Left lung (tissue), 10 donors: ENCODE results near the gene SETMAR. TPM values are rescaled to one million over a fixed set of nuclear protein-coding genes. Genes with fewer than 3 reads are reported as not detected.

Source experiments
- ATAC-seq: fragments of 200-7000 bp; cut with Tn5 transposase; one replicate; pipeline ENCODE4 v1.9.1; 2020; ENCODE audit warnings: moderate library complexity
- DNase-seq, 4 donors: peaks; one replicate each; pipeline ENCODE4 v3.0.0-alpha.2; 2013 to 2020
- H3K27ac ChIP-seq, 2 donors: fragments of 200-600 bp; sonication (generic) in 1 of 2; one replicate each; pipeline versions ENCODE4 v1.5.0 to v1.8.0; 2020 to 2021
- H3K27me3 ChIP-seq, 2 donors: fragments of 200-600 bp; sonication (generic) in 1 of 2; one replicate each; pipeline versions ENCODE4 v1.5.0 to v1.8.0; 2020 to 2021
- H3K36me3 ChIP-seq, 2 donors: fragments of 200-600 bp; sonication (generic) in 1 of 2; one replicate each; pipeline versions ENCODE4 v1.5.0 to v1.8.0; 2020 to 2021
- H3K4me1 ChIP-seq, 2 donors: fragments of 200-600 bp; one replicate each; pipeline ENCODE4 v1.8.0; 2021
- H3K4me3 ChIP-seq, 2 donors: fragments of 200-600 bp; sonication (generic) in 1 of 2; one replicate each; pipeline versions ENCODE4 v1.5.0 to v1.8.0; 2020 to 2021; ENCODE audit warnings: mild to moderate bottlenecking in 1 of 2
- H3K9me3 ChIP-seq, 2 donors: fragments of 200-600 bp; sonication (generic) in 1 of 2; one replicate each; pipeline versions ENCODE4 v1.5.0 to v1.8.0; 2020 to 2021
- intact Hi-C, 2 donors: fragments of 100-400 bp; cut with DNase I; formaldehyde crosslinking; loops; one replicate each; pipeline versions ENCODE4 v1.11.2 to v1.14.2; 2022
- polyA plus RNA-seq, 6 donors: library from polyadenylated mRNA; unstranded; fragments of 120-200 nt; gene quantifications; one replicate each; pipeline ENCODE4 v1.2.1, GENCODE V29; 2013; ENCODE audit not compliant: insufficient read length in 6 of 6
- total RNA-seq, 2 donors: library from RNA; stranded (reverse); fragmentation: NEBNext Ultra II Directional; extraction: Animal tissue kit (Norgen Biotek cat#: 25700); gene quantifications; one replicate each; pipeline ENCODE4 v1.2.1, GENCODE V29; 2021
- TF ChIP-seq, protein P1 (sequence below), 2 donors: fragments of 200-600 bp; sonication (generic) in 1 of 2; IDR thresholded peaks; one replicate each; pipeline versions ENCODE4 v1.5.0 to v1.8.0; 2021; ENCODE audit warnings: antibody characterized with exemption in 2 of 2
- donor health status: DM: no; HTN: yes; CAD: no.
- donor health status: DM: no; HTN: no; CAD: no.

SETMAR gene
- total and polyA plus RNA-seq, 8 donors: 12.8 to 42.5 (median 37.4) TPM

DNA sequence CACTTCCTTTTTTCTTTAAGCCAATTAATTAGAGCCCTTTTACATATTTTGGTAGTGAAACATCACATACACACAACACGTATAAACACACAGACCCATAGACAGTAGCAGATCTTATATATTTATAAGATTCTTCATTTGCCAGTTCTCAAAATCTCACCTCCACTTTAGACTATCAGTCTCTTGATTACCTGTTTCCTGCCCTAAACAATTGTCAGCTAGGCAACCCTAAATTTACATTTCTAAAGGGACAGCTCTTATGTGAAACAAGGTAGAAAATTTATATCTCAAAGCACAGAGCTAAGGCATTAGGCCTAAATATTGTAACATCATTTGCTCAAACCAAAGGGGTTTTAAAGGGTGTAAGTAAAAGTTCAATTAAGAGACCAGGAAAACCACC is 28.9 kb downstream of the SETMAR start:
- Histone ChIP-seq H3K36me3 (no peaks in the 10 kb centered on the region), H3K9me3 (peaks cover 0 to 20% of the 10 kb centered on the region in 2 donors), H3K27ac (no peak overlapping the region), H3K4me1 (no peaks in the 10 kb centered on the region), H3K27me3 (no peaks in the 10 kb centered on the region), H3K4me3 (no peak overlapping the region)
- ATAC-seq (no peak), DNase-seq (no peak)
- TF ChIP-seq, protein P1, sequence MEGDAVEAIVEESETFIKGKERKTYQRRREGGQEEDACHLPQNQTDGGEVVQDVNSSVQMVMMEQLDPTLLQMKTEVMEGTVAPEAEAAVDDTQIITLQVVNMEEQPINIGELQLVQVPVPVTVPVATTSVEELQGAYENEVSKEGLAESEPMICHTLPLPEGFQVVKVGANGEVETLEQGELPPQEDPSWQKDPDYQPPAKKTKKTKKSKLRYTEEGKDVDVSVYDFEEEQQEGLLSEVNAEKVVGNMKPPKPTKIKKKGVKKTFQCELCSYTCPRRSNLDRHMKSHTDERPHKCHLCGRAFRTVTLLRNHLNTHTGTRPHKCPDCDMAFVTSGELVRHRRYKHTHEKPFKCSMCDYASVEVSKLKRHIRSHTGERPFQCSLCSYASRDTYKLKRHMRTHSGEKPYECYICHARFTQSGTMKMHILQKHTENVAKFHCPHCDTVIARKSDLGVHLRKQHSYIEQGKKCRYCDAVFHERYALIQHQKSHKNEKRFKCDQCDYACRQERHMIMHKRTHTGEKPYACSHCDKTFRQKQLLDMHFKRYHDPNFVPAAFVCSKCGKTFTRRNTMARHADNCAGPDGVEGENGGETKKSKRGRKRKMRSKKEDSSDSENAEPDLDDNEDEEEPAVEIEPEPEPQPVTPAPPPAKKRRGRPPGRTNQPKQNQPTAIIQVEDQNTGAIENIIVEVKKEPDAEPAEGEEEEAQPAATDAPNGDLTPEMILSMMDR (IDR thresholded peaks at IDR 0.05): no peak
- intact Hi-C loops: no loop called here

DNA sequence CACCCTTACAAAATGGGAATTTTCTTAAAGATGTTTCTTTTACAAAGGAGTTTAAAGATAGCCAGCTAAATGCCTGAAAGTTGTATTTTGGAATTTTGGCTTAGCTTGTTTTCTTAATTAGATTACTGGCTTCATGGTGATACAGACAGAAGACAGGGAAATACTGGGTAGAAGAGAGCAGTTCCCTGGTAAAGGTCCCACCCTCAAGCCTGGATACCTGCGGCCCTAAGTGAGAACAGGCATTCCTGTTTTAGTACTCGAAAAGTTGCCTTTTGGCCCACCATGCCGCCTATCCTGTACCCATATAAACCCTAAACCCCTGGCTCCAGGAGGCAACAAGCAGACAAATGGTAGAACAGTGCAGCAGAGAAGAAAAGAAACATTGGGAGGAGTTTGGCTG is 29.4 kb downstream of the SETMAR start:
- no peak overlapping the region for H3K27ac ChIP-seq
- no peak overlapping the region for H3K4me3 ChIP-seq
- H3K4me1 ChIP-seq: no peaks in the 10 kb centered on the region
- intact Hi-C loops: no loop called here
- TF ChIP-seq, protein P1 (IDR thresholded peaks at IDR 0.05): no peak
- no peaks in the 10 kb centered on the region for H3K36me3 ChIP-seq
- DNase-seq (no peak), ATAC-seq (no peak)
- peaks cover 0 to 16% of the 10 kb centered on the region in 2 donors for H3K9me3 ChIP-seq
- H3K27me3 ChIP-seq: no peaks in the 10 kb centered on the region

DNA sequence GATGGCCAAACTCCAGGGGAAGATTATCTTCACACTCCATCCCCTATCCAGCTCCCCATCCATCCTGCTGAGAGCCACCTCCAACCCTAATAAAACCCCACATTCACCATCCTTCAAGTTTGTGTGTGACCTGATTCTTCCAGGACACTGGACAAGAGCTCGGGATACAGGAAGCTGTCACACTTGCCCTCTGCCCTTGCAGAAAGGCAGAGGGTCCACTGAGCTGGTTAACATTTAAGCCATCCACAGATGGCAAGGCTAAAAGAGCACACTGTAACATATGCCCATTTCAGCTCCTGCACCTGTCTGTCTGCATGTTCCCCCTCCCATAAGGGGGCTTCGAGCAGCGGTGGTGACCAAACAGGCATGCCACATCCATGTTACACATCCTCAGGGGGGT is 29.8 kb downstream of the SETMAR start:
- H3K27me3 ChIP-seq: no peaks in the 10 kb centered on the region
- ATAC-seq (no peak), DNase-seq (no peak)
- H3K4me3 ChIP-seq: no peak overlapping the region
- TF ChIP-seq, protein P1 (IDR thresholded peaks at IDR 0.05): no peak
- H3K27ac ChIP-seq: no peak overlapping the region
- no peaks in the 10 kb centered on the region for H3K4me1 ChIP-seq
- peaks cover 0 to 13% of the 10 kb centered on the region in 2 donors for H3K9me3 ChIP-seq
- no peaks in the 10 kb centered on the region for H3K36me3 ChIP-seq
- intact Hi-C loops: no loop called here

DNA sequence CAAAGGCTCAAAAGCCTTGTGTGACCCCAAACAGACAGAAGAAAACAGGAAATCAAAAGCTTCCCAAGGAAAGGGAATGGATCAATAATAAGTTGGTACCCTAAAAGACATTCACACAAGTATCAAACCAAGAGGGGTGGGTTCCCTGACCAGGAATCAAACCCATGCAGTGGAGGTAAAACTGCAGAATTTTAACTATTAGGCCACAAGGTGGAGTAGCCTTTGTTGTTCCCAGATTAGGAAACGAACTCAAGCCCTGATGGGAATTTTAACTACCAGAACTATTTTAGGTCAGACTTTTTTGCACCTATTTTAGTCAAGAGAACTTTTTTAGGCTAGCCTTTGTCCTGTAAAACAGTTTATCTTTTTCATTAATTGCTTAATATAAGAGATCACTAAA is 31.4 kb downstream of the SETMAR start:
- ATAC-seq (no peak), DNase-seq (no peak)
- Histone ChIP-seq H3K36me3 (no peaks in the 10 kb centered on the region), H3K4me1 (no peaks in the 10 kb centered on the region), H3K27me3 (no peaks in the 10 kb centered on the region), H3K9me3 (peaks cover 0 to 1% of the 10 kb centered on the region in 2 donors), H3K4me3 (no peak overlapping the region), H3K27ac (no peak overlapping the region)
- intact Hi-C loops: no loop called here
- TF ChIP-seq, protein P1 (IDR thresholded peaks at IDR 0.05): no peak

DNA sequence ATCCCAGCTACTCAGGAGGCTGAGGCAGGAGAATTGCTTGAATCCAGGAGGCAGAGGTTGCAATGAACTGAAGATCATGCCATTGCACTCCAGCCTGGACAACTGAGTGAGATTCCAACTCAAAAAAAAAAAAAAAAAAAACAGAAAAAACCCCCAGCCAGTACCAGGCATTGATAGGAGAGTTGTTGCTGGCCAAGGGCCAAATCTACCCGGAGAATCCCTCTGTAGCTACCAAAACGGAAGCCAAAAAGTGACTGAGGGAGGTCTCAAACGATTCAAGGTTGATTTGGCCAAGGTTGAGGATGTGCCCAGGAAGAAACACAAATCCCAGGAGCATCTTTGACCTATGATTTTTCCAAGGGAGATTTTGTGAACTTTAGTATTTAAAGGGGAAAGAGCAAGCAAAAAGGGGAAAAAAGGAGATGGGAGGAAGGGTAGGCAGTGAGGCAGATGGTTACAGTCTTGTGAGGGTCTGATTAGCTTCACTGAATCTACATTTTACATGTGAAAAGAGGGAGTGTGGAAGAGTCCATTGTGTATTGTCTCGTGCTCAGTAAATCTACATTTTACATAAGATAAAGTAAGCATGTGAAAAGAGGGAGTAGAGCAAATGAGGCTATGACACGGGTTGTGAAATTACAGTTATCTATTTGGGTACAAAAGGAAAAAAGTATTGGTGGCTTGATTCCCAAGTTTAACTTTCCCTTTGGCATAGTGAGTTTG is 32.8 kb downstream of the SETMAR start:
- no peak overlapping the region for H3K27ac ChIP-seq
- no peak for ATAC-seq
- peaks cover 0 to 6% of the 10 kb centered on the region in 2 donors for H3K4me1 ChIP-seq
- no peak overlapping the region for H3K4me3 ChIP-seq
- H3K27me3 ChIP-seq: no peaks in the 10 kb centered on the region
- no peaks in the 10 kb centered on the region for H3K9me3 ChIP-seq
- no peaks in the 10 kb centered on the region for H3K36me3 ChIP-seq
- no peak for DNase-seq
- TF ChIP-seq, protein P1 (IDR thresholded peaks at IDR 0.05): no peak
- intact Hi-C loops: no loop called here
